ENCODE data around the gene INHBA.

INHBA gene

DNA sequence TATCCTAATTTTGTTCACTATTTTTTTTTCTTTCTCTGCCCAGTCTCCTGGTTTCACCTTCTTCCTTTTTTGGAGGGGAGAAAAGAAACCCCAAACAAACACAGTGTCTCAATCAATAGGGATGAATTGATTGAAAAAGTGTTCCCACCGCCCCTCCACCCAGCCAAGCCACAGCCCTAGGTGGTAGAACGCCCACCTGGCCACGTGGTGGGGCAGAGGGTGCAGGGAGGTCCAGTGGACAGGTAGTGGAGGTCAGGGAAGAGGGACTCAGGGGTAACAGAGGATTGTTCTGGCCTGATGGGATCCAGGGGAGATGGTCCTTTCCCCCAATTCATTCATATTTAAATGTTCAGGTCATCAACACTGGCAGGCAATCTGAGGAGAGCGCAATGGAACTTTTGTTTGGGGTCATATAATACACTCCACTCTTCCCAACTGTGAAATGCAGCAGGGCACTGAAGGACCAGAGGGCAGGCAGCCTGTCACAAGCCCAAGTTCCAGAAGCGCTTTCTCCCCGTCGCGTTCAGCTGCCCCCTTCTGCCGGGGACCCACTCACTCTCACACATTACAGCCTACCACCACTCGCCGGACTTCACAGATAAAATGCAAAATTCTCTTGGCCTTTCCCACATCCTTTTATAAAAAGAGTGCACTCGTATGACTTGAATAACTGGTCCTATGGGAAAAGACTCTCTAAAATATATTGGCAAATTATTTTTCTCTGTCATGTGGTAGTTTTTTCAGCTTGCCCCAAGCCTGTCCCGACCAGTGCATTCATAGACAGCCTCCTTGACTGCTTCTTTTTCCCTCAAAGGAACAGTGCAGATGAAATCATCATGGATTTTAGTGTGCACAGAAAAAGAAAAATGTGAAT is 1.6 kb downstream of the INHBA start:
- Histone ChIP-seq H2AK5ac (ENCODE audit: low read depth, low read length) (no peak overlapping the region), H2BK120ac (ENCODE audit: low read depth, low read length) (no peak overlapping the region), H4K8ac (ENCODE audit: low read depth, low read length) (no peak overlapping the region), H3K9ac (ENCODE audit: low read depth, low read length, poor library complexity) (no peak overlapping the region), H2BK5ac (ENCODE audit: low read length) (no peak overlapping the region), H3K4me1 (ENCODE audit: control insufficient read depth in 2 of 2, insufficient read depth in 1 of 2, low read depth in 1 of 2, low read length in 2 of 2) (peaks cover 15 to 26% of the 10 kb centered on the region in 2 donors), H3K9me3 (replicated peaks in 1 of 2; ENCODE audit: control insufficient read depth in 2 of 2, insufficient read depth in 1 of 2, low read depth in 1 of 2, low read length in 2 of 2) (no peaks in the 10 kb centered on the region), H3K27ac (replicated peaks; ENCODE audit: low read length) (no peak overlapping the region), H3K18ac (ENCODE audit: low read length) (no peak overlapping the region), H4K91ac (ENCODE audit: low read depth, low read length, poor library complexity) (no peak overlapping the region), H3K27me3 (ENCODE audit: control insufficient read depth in 3 of 3, insufficient read depth in 3 of 3, low read depth in 1 of 3, low read length in 3 of 3) (peaks cover 0 to 25% (median 3%) of the 10 kb centered on the region in 3 experiments), H3K36me3 (replicated peaks in 1 of 2; ENCODE audit: control insufficient read depth in 2 of 2, insufficient read depth in 2 of 2, low read length in 2 of 2) (no peaks in the 10 kb centered on the region), H2AFZ (ENCODE audit: low read length) (peak overlapping the region; percentile 82), H3K4me3 (ENCODE audit: low read length in 2 of 2) (peak overlapping the region in 1 of 2 donors; percentile 17), H3K79me1 (ENCODE audit: low read depth, low read length) (no peaks in the 10 kb centered on the region), H3K4me2 (ENCODE audit: insufficient read depth, low read length, poor library complexity, severe bottlenecking) (peak overlapping the region; percentile 22), H2BK12ac (ENCODE audit: low read length) (peak overlapping the region; percentile 80), H3K4ac (ENCODE audit: low read length) (no peak overlapping the region), H3K23ac (ENCODE audit: low read depth, low read length, poor library complexity) (no peak overlapping the region), H2BK15ac (ENCODE audit: low read length) (no peak overlapping the region), H3K14ac (ENCODE audit: low read length) (no peak overlapping the region)
- DNase-seq (ENCODE audit: low spot score), result no peak
- no CpG with 5 or more reads among the region's 13 CpGs for WGBS, 2 donors (ENCODE audit: extremely low coverage in 2 of 2, insufficient read length in 2 of 2, insufficient replicate concordance in 1 of 2)

DNA sequence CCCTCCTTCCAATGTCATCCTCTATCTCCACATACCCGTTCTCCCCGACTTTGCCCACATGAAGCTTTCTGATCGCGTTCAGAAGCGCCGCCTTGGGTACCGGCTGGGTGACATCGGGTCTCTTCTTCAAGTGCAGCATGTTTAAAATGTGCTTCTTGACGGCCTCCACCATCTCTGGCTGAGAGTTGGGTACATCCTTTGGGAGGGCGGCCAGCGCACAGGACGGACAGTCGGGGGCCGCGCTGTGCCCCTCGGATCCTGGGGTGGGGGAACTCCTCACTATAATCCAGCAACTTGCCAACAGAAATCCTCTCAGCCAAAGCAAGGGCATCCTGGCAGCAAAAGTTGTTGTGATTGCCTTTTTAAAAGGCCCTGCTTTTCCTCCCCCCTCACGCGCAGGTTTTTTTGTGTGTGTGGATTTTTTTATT is 2.8 kb downstream of the INHBA start:
- H3K27ac ChIP-seq (replicated peaks; ENCODE audit: low read length), result no peak overlapping the region
- H3K4me1 ChIP-seq (ENCODE audit: control insufficient read depth in 2 of 2, insufficient read depth in 1 of 2, low read depth in 1 of 2, low read length in 2 of 2), result peaks cover 10 to 20% of the 10 kb centered on the region in 2 donors
- no peak overlapping the region for H2BK120ac ChIP-seq (ENCODE audit: low read depth, low read length)
- peak overlapping the region; percentile 49 for H3K18ac ChIP-seq (ENCODE audit: low read length)
- no peak overlapping the region for H4K91ac ChIP-seq (ENCODE audit: low read depth, low read length, poor library complexity)
- no peak overlapping the region for H2BK5ac ChIP-seq (ENCODE audit: low read length)
- H3K9ac ChIP-seq (ENCODE audit: low read depth, low read length, poor library complexity), result no peak overlapping the region
- no CpG with 5 or more reads among the region's 18 CpGs for WGBS, 2 donors (ENCODE audit: extremely low coverage in 2 of 2, insufficient read length in 2 of 2, insufficient replicate concordance in 1 of 2)
- H2BK12ac ChIP-seq (ENCODE audit: low read length), result no peak overlapping the region
- H3K4me2 ChIP-seq (ENCODE audit: insufficient read depth, low read length, poor library complexity, severe bottlenecking), result peak overlapping the region; percentile 77
- no peak for DNase-seq (ENCODE audit: low spot score)
- peak overlapping the region; percentile 36 to 64 for H3K4me3 ChIP-seq (ENCODE audit: low read length in 2 of 2)
- H3K27me3 ChIP-seq (ENCODE audit: control insufficient read depth in 3 of 3, insufficient read depth in 3 of 3, low read depth in 1 of 3, low read length in 3 of 3), result peaks cover 0 to 20% (median 3%) of the 10 kb centered on the region in 3 experiments
- H3K9me3 ChIP-seq (replicated peaks in 1 of 2; ENCODE audit: control insufficient read depth in 2 of 2, insufficient read depth in 1 of 2, low read depth in 1 of 2, low read length in 2 of 2), result no peaks in the 10 kb centered on the region
- no peak overlapping the region for H4K8ac ChIP-seq (ENCODE audit: low read depth, low read length)
- no peak overlapping the region for H3K23ac ChIP-seq (ENCODE audit: low read depth, low read length, poor library complexity)
- no peaks in the 10 kb centered on the region for H3K36me3 ChIP-seq (replicated peaks in 1 of 2; ENCODE audit: control insufficient read depth in 2 of 2, insufficient read depth in 2 of 2, low read length in 2 of 2)
- peak overlapping the region; percentile 82 for H2AFZ ChIP-seq (ENCODE audit: low read length)
- no peaks in the 10 kb centered on the region for H3K79me1 ChIP-seq (ENCODE audit: low read depth, low read length)
- no peak overlapping the region for H3K14ac ChIP-seq (ENCODE audit: low read length)
- H2BK15ac ChIP-seq (ENCODE audit: low read length), result no peak overlapping the region
- H2AK5ac ChIP-seq (ENCODE audit: low read depth, low read length), result peak overlapping the region; percentile 19
- H3K4ac ChIP-seq (ENCODE audit: low read length), result no peak overlapping the region

DNA sequence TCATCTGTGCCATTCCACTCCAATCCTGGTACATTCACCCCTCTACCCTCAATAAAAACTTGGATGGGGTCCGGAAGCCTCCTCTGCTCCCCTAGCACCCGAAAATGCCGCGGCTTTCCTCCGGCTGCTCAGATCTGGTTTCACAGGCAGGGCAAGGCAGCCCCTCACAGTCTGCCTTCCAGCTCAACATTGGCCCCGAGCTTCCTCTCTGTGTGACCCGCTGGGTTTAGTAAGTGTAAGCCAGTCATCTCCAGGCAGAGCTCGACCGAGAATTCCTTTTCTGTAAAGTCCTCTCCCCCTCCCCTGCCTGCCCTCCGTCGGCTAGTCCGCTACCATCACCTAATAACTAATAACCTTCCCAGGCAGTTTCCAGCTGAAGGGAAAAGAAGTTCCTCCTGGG is 3.4 kb downstream of the INHBA start:
- Histone ChIP-seq H4K8ac (ENCODE audit: low read depth, low read length) (no peak overlapping the region), H3K27me3 (ENCODE audit: control insufficient read depth in 3 of 3, insufficient read depth in 3 of 3, low read depth in 1 of 3, low read length in 3 of 3) (peaks cover 0 to 20% (median 3%) of the 10 kb centered on the region in 3 experiments), H3K4me3 (ENCODE audit: low read length in 2 of 2) (peak overlapping the region in 1 of 2 donors; percentile 36), H2BK12ac (ENCODE audit: low read length) (no peak overlapping the region), H4K91ac (ENCODE audit: low read depth, low read length, poor library complexity) (no peak overlapping the region), H3K18ac (ENCODE audit: low read length) (no peak overlapping the region), H2BK5ac (ENCODE audit: low read length) (no peak overlapping the region), H3K14ac (ENCODE audit: low read length) (no peak overlapping the region), H3K4me1 (ENCODE audit: control insufficient read depth in 2 of 2, insufficient read depth in 1 of 2, low read depth in 1 of 2, low read length in 2 of 2) (peaks cover 8 to 18% of the 10 kb centered on the region in 2 donors), H3K23ac (ENCODE audit: low read depth, low read length, poor library complexity) (no peak overlapping the region), H2BK15ac (ENCODE audit: low read length) (no peak overlapping the region), H3K4ac (ENCODE audit: low read length) (no peak overlapping the region), H3K9me3 (replicated peaks in 1 of 2; ENCODE audit: control insufficient read depth in 2 of 2, insufficient read depth in 1 of 2, low read depth in 1 of 2, low read length in 2 of 2) (no peaks in the 10 kb centered on the region), H2AK5ac (ENCODE audit: low read depth, low read length) (no peak overlapping the region), H3K9ac (ENCODE audit: low read depth, low read length, poor library complexity) (no peak overlapping the region), H3K27ac (replicated peaks; ENCODE audit: low read length) (no peak overlapping the region), H2BK120ac (ENCODE audit: low read depth, low read length) (no peak overlapping the region), H2AFZ (ENCODE audit: low read length) (peak overlapping the region; percentile 82), H3K79me1 (ENCODE audit: low read depth, low read length) (no peaks in the 10 kb centered on the region), H3K36me3 (replicated peaks in 1 of 2; ENCODE audit: control insufficient read depth in 2 of 2, insufficient read depth in 2 of 2, low read length in 2 of 2) (no peaks in the 10 kb centered on the region), H3K4me2 (ENCODE audit: insufficient read depth, low read length, poor library complexity, severe bottlenecking) (peak overlapping the region; percentile 77)
- no CpG with 5 or more reads among the region's 12 CpGs for WGBS, 2 donors (ENCODE audit: extremely low coverage in 2 of 2, insufficient read length in 2 of 2, insufficient replicate concordance in 1 of 2)
- no peak for DNase-seq (ENCODE audit: low spot score)

DNA sequence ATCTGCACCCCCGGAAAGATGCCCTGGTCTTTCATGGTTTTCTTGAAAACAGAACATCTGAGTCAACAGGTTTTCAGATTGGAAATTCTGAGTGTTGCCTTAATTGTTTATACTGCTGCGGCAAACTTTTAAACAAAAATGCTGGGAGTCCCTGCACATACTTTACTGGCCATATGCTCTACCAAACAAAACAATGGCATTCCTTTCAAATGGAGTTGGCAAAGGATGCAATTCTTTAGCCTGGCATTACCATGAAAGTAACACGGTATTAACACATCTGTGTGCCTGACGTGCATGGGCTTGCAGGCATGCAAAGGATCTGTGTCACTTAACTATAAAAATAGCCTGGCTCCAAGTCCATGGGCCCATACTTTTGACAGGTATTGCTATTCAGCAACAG is 4.2 kb downstream of the INHBA start:
- no CpG with 5 or more reads among the region's 4 CpGs for WGBS, 2 donors (ENCODE audit: extremely low coverage in 2 of 2, insufficient read length in 2 of 2, insufficient replicate concordance in 1 of 2)
- Histone ChIP-seq H2BK5ac (ENCODE audit: low read length) (no peak overlapping the region), H3K4me1 (ENCODE audit: control insufficient read depth in 2 of 2, insufficient read depth in 1 of 2, low read depth in 1 of 2, low read length in 2 of 2) (peaks cover 8 to 18% of the 10 kb centered on the region in 2 donors), H3K4me2 (ENCODE audit: insufficient read depth, low read length, poor library complexity, severe bottlenecking) (no peak overlapping the region), H4K8ac (ENCODE audit: low read depth, low read length) (no peak overlapping the region), H2AFZ (ENCODE audit: low read length) (no peak overlapping the region), H2BK120ac (ENCODE audit: low read depth, low read length) (no peak overlapping the region), H2BK15ac (ENCODE audit: low read length) (no peak overlapping the region), H3K27me3 (ENCODE audit: control insufficient read depth in 3 of 3, insufficient read depth in 3 of 3, low read depth in 1 of 3, low read length in 3 of 3) (peaks cover 0 to 20% (median 3%) of the 10 kb centered on the region in 3 experiments), H2BK12ac (ENCODE audit: low read length) (no peak overlapping the region), H3K18ac (ENCODE audit: low read length) (no peak overlapping the region), H3K36me3 (replicated peaks in 1 of 2; ENCODE audit: control insufficient read depth in 2 of 2, insufficient read depth in 2 of 2, low read length in 2 of 2) (no peaks in the 10 kb centered on the region), H2AK5ac (ENCODE audit: low read depth, low read length) (no peak overlapping the region), H3K79me1 (ENCODE audit: low read depth, low read length) (no peaks in the 10 kb centered on the region), H3K27ac (replicated peaks; ENCODE audit: low read length) (no peak overlapping the region), H3K9ac (ENCODE audit: low read depth, low read length, poor library complexity) (no peak overlapping the region), H4K91ac (ENCODE audit: low read depth, low read length, poor library complexity) (no peak overlapping the region), H3K23ac (ENCODE audit: low read depth, low read length, poor library complexity) (no peak overlapping the region), H3K4me3 (ENCODE audit: low read length in 2 of 2) (peak overlapping the region in 1 of 2 donors; percentile 36), H3K9me3 (replicated peaks in 1 of 2; ENCODE audit: control insufficient read depth in 2 of 2, insufficient read depth in 1 of 2, low read depth in 1 of 2, low read length in 2 of 2) (no peaks in the 10 kb centered on the region), H3K14ac (ENCODE audit: low read length) (no peak overlapping the region), H3K4ac (ENCODE audit: low read length) (no peak overlapping the region)
- DNase-seq (ENCODE audit: low spot score), result no peak

All from neuronal stem cell (in vitro differentiated cells).